HepG2 (cell line): Measurements from ENCODE around the gene PPP4R2. TPM values are rescaled to one million over a fixed set of nuclear protein-coding genes. Genes with fewer than 3 reads are reported as not detected.

Experiments used
- ATAC-seq: fragments of 200-7000 bp; cut with Tn5 transposase; 3 replicates; pipeline ENCODE4 v1.9.1; 2020; ENCODE audit warnings: mild to moderate bottlenecking, moderate library complexity
- BruUV-seq: library from RNA; stranded (reverse); fragments of 400-500 nt; replicated peaks from 2 replicates; lab custom pipeline; 2021; lab: Mats Ljungman, UMichigan
- CTCF ChIA-PET: fragments of 300-600 bp; formaldehyde crosslinking; extraction: SDS; loops from one replicate; lab custom pipeline; 2021; ENCODE audit warnings: low total read pairs, inconsistent platforms, low intra/inter-chr PET ratio; lab: Yijun Ruan, JAX
- POLR2A ChIA-PET: fragments of 350-600 bp; sonication (Branson Sonifier 250); formaldehyde crosslinking; loops from one replicate; lab custom pipeline; 2020; ENCODE audit warnings: antibody characterized with exemption, inconsistent platforms; lab: Yijun Ruan, JAX
- DNase-seq: peaks from one replicate; pipeline ENCODE4 v3.0.0-alpha.2; 2015; ENCODE audit warnings: low spot score
- FAIRE-seq: peaks from 3 replicates; lab custom pipeline; 2011; peaks lifted over from hg19 to GRCh38; lab: Jason Lieb, UNC
- H2AFZ ChIP-seq: one replicate; pipeline ENCODE4 v1.6.1; 2011; ENCODE audit warnings: low read length, inconsistent platforms
- H3K27ac ChIP-seq: fragments of 300-600 bp; 3 replicates; pipeline ENCODE4 v1.8.0; 2011; ENCODE audit warnings: mixed run types, mild to moderate bottlenecking, mixed read lengths, low read length, inconsistent platforms; ENCODE audit not compliant: insufficient read depth; ENCODE audit errors: extremely low read length
- H3K27me3 ChIP-seq, 2 experiments: fragments of 200-600 bp in 1 of 2; 2 replicates in 1 of 2; 3 replicates in 1 of 2; pipeline versions ENCODE4 v1.6.0 to v1.8.0; 2011; ENCODE audit warnings: low read length in 2 of 2, mild to moderate bottlenecking in 2 of 2, moderate library complexity in 2 of 2, inconsistent platforms in 1 of 2; ENCODE audit not compliant: insufficient read depth in 2 of 2, control insufficient read depth in 1 of 2
- H3K36me3 ChIP-seq, 2 experiments: fragments of 200-600 bp in 1 of 2; replicated peaks in 1 of 2; 2 replicates in 1 of 2; 3 replicates in 1 of 2; pipeline versions ENCODE4 v1.5.1 to v1.8.0; 2011; ENCODE audit warnings: low read length in 2 of 2, inconsistent platforms in 1 of 2; ENCODE audit not compliant: insufficient read depth in 2 of 2, control insufficient read depth in 1 of 2
- H3K4me1 ChIP-seq: 2 replicates; pipeline ENCODE4 v1.5.1; 2012; ENCODE audit warnings: low read length, inconsistent platforms; ENCODE audit not compliant: insufficient read depth
- H3K4me2 ChIP-seq: 2 replicates; pipeline ENCODE4 v1.6.0; 2011; ENCODE audit warnings: low read depth, low read length, inconsistent platforms
- H3K4me3 ChIP-seq, 3 experiments: fragments of 200-600 bp in 1 of 3; sonication (generic), shearing (Covaris generic) in 1 of 3; replicated peaks in 1 of 3; 2 replicates each; pipeline ENCODE4 v1.5.1; 2011 to 2016; ENCODE audit warnings: low read length in 3 of 3, inconsistent platforms in 2 of 3, low read depth in 2 of 3, mild to moderate bottlenecking in 2 of 3, control low read depth in 1 of 3, mixed read lengths in 1 of 3; ENCODE audit not compliant: insufficient read depth in 1 of 3
- H3K79me2 ChIP-seq: one replicate; pipeline ENCODE4 v1.6.1; 2011; ENCODE audit warnings: low read length, inconsistent platforms; ENCODE audit not compliant: insufficient read depth
- H3K9ac ChIP-seq: 2 replicates; pipeline ENCODE4 v1.6.0; 2011; ENCODE audit warnings: mild to moderate bottlenecking, low read depth, low read length, inconsistent platforms; ENCODE audit not compliant: insufficient read depth
- H3K9me3 ChIP-seq: 2 replicates; pipeline ENCODE4 v1.5.1; 2012; ENCODE audit warnings: mild to moderate bottlenecking, low read length
- H4K20me1 ChIP-seq: 2 replicates; pipeline ENCODE4 v1.6.0; 2011; ENCODE audit warnings: inconsistent platforms, mild to moderate bottlenecking, low read length, moderate library complexity; ENCODE audit not compliant: insufficient read depth
- IKZF4 ChIP-seq: sonication (generic); formaldehyde crosslinking; IDR thresholded peaks from 2 replicates; pipeline ENCODE4 v1.5.1; 2020; ENCODE audit warnings: borderline replicate concordance, mild to moderate bottlenecking, low read depth, missing genetic modification reagents; ENCODE audit errors: not compliant biosample characterization
- MEF2D ChIP-seq: sonication (generic); formaldehyde crosslinking; IDR thresholded peaks from 2 replicates; pipeline ENCODE4 v1.5.1; 2020; ENCODE audit warnings: mild to moderate bottlenecking, missing genetic modification reagents
- MTA3 ChIP-seq: sonication (generic); formaldehyde crosslinking; IDR thresholded peaks from 2 replicates; pipeline ENCODE4 v1.4.0; 2020; ENCODE audit warnings: missing genetic modification reagents
- ONECUT2 ChIP-seq: sonication (generic); formaldehyde crosslinking; IDR thresholded peaks from 2 replicates; pipeline ENCODE4 v1.4.0; 2020; ENCODE audit warnings: missing genetic modification reagents
- ZBTB3 ChIP-seq: sonication (generic); formaldehyde crosslinking; IDR thresholded peaks from 2 replicates; pipeline ENCODE4 v1.4.0; 2020; ENCODE audit warnings: low read depth, mild to moderate bottlenecking, moderate library complexity, missing genetic modification reagents, borderline replicate concordance
- ZBTB4 ChIP-seq: sonication (generic); formaldehyde crosslinking; IDR thresholded peaks from 2 replicates; pipeline ENCODE4 v1.4.0; 2020; ENCODE audit warnings: missing genetic modification reagents, mild to moderate bottlenecking, borderline replicate concordance
- ZNF280B ChIP-seq: sonication (generic); formaldehyde crosslinking; IDR thresholded peaks from 2 replicates; pipeline ENCODE4 v1.5.0; 2020; ENCODE audit warnings: missing genetic modification reagents, mild to moderate bottlenecking, borderline replicate concordance
- WGBS: methylation state at CpG from one replicate; pipeline ENCODE4 v1.1.6; 2017; ENCODE audit warnings: low lambda C conversion rate; 5-methylcytosine and 5-hydroxymethylcytosine counted together
- in situ Hi-C: cut with HindIII; loops from 2 replicates; pipeline ENCODE4 v1.10.0; 2017; ENCODE audit warnings: low pct_unique_long_range_greater_than_20kb; ENCODE audit not compliant: extremely low pct_ligation_motif_present
- intact Hi-C: fragments of 100-400 bp; cut with micrococcal nuclease; formaldehyde crosslinking; loops from one replicate; pipeline ENCODE4 v1.10.0; 2022; ENCODE audit not compliant: unreplicated experiment
- polyA plus RNA-seq, 8 experiments: library from polyadenylated mRNA; depleted of rRNA in 3 of 8; stranded (reverse) in 7 of 8; unstranded in 1 of 8; fragments of >200 nt; fragmentation: Illumina TruSeq in 4 of 8; extraction: Trizol in 4 of 8; gene quantifications; 2 replicates each; pipeline versions ENCODE4 v1.2.1 to v1.2.3, GENCODE V29; 2011 to 2016; ENCODE audit warnings: low read depth in 4 of 8, missing spikeins in 1 of 8, mixed read lengths in 1 of 8; ENCODE audit not compliant: insufficient read depth in 1 of 8
- total RNA-seq, 5 experiments: library from RNA; depleted of rRNA; stranded (reverse); fragments of >200 nt; fragmentation: Illumina TruSeq; extraction: Trizol; gene quantifications; 2 replicates each; pipeline ENCODE4 v1.2.3, GENCODE V29; 2016; ENCODE audit warnings: low read depth in 1 of 5

Gene PPP4R2
- total and polyA plus RNA-seq, 2 of the 13 experiments (the other 11 are each of a cell fraction or from before 2014, with no cell fraction given): 22.3 to 161 TPM

DNA sequence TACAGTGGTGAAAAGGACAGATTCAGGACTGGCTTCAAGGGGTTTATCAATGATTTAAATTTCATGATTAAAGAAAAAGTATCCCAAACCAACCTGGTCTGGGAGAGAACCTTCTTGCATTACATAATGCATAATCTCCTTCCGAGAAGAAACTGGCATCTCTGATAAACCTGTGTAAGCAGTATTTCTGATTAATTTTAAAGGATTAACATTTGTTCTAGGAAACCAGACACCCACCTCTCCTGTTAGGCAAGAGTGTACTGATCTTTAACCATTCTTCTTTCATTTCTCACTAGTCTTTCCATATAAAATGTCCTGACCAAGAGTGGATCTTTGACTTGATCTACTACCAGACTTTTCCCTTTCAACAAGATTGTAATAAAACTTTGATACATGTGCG, 22.8 kb upstream of the PPP4R2 start:
- WGBS: 100% methylated on average over 2 of the region's 2 CpGs
- Histone ChIP-seq H3K36me3 (no peaks in the 10 kb centered on the region), H4K20me1 (no peaks in the 10 kb centered on the region)
- BruUV-seq: no TSS peak
- intact Hi-C loops: no loop called here
- POLR2A ChIA-PET: interaction anchor here (1.7 kb wide), 1 partner anchor 23 kb away, joined by 9 read pairs; the partner anchor contains the start of gene PPP4R2
- TF ChIP-seq MTA3 (CRISPR knock-in tag) (no peak), ZBTB4 (CRISPR knock-in tag) (no peak), IKZF4 (CRISPR knock-in tag) (no peak), ZBTB3 (CRISPR knock-in tag) (no peak), ZNF280B (CRISPR knock-in tag) (no peak), ONECUT2 (CRISPR knock-in tag) (no peak), MEF2D (CRISPR knock-in tag) (no peak)
- TF ChIP-seq, all 625 proteins: peak for 0
- FAIRE-seq: no peak
- CTCF ChIA-PET: no interaction called here
- H3K9ac ChIP-seq: no peak overlapping the region
- peak overlapping the region; percentile 76 for H3K27ac ChIP-seq
- in situ Hi-C loops: no loop called here
- H3K27me3 ChIP-seq: no peaks in the 10 kb centered on the region
- H3K4me3 ChIP-seq: no peak overlapping the region
- no peak for ATAC-seq
- no peaks in the 10 kb centered on the region for H3K79me2 ChIP-seq
- no peak for DNase-seq
- no peak overlapping the region for H2AFZ ChIP-seq
- H3K9me3 ChIP-seq: no peaks in the 10 kb centered on the region
- peaks cover 46% of the 10 kb centered on the region for H3K4me1 ChIP-seq
- H3K4me2 ChIP-seq: no peak overlapping the region
